PFSK-1 (cell line): ENCODE measurements around the gene STAT6.

Experiments used
- FOXP2 ChIP-seq: optimal IDR thresholded peaks from 2 replicates; pipeline ENCODE3; 2011; ENCODE audit warnings: borderline replicate concordance, control low read depth, inconsistent platforms; ENCODE audit not compliant: insufficient read depth; ENCODE audit errors: extremely low read length, extremely low read depth
- POLR2AphosphoS5 ChIP-seq: IDR thresholded peaks from 2 replicates; pipeline ENCODE4 v1.6.1; 2012; ENCODE audit warnings: low read depth, mild to moderate bottlenecking, control low read depth, low read length, moderate library complexity
- SIN3A ChIP-seq: IDR thresholded peaks from 2 replicates; pipeline ENCODE4 v1.6.1; 2012; ENCODE audit warnings: mild to moderate bottlenecking, low read length, moderate library complexity, borderline replicate concordance; ENCODE audit not compliant: insufficient read depth
- TAF1 ChIP-seq: IDR thresholded peaks from 2 replicates; pipeline ENCODE4 v1.6.1; 2012; ENCODE audit warnings: low read length, control low read depth, borderline replicate concordance; ENCODE audit not compliant: insufficient read depth

GRCh38 chr12:57127101-57127725 is 16.1 kb upstream of the STAT6 start:
- TF ChIP-seq SIN3A (no peak), POLR2AphosphoS5 (no peak), FOXP2 (no peak), TAF1 (no peak)
